ENCODE measurements around the gene MISFA.
"Not testable (repeated sequence)": the region's sequence is repeated elsewhere in the genome, so short reads cannot be mapped to it uniquely, and the experiment has no call there.

The MISFA gene

GRCh38 chr11:18599739-18600230, at the start of gene MISFA:
Gene MISFA, plus strand, starts transcription at chr11:18599789. Its CDS starts 140 bp downstream, at chr11:18599929.
- no peak for DNase-seq (ENCODE audit: low read depth)

- no peak for DNase-seq (ENCODE audit: low read depth)
Measured at GRCh38 chr11:18563090-18563730, 36.4 kb upstream of the MISFA start.

DNA sequence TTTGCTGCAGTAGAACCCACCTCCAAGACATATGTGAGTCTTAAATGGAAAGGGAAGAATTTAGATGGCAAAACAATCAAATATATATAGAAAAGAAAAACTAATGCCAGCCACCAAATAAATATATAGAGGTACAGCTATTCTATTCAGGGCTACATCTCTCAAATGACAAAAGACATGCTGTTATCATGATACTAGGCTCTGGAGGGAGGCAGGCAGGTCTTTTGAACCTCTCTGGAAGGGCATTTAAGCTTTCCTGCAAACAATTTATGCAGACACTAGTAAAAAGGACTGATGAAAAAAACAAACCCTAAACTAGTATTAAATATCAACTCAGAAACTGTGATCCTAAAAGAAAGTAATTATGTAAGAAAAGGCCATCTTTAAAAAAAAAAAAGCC, 35.4 kb upstream of the MISFA start:
- no peak for DNase-seq (ENCODE audit: low read depth)

DNA sequence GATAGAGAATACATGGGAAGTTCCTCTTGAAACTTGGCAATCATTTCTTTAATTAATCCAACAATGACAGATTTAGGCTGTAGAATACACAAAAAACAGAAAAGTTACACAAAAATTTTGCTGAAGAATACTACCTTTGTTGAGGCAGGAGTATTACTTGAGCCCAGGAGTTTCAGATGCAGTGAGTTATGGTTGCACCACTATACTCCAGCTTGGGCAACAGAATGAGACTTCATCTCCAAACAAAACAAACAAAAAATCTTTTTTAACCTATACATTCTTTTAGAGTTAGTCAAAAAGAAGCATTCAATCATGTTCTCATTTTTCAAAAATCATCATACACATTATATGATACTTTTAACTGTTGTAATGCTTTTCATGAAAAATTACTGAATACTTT, 33.2 kb upstream of the MISFA start:
- DNase-seq (ENCODE audit: low read depth): no peak

DNA sequence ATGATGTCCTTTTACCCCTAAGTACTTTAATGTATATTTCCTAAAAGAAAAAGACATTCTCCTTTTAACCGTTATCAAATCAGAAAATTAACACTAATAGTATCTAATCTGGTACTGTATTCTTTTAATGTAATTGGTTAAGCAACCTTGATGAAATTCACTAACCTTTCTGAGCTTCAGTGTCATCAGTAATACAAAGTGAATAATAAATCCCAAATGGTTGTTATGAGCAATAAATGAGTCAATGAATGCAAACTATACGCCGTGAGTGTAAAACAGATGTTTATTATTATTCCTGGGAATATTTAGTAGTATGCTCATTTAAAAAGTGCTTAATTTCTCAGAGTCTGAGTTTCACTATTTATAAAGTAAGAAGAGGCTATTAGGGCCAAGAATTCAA, 32.5 kb upstream of the MISFA start:
- no peak for DNase-seq (ENCODE audit: low read depth)

DNA sequence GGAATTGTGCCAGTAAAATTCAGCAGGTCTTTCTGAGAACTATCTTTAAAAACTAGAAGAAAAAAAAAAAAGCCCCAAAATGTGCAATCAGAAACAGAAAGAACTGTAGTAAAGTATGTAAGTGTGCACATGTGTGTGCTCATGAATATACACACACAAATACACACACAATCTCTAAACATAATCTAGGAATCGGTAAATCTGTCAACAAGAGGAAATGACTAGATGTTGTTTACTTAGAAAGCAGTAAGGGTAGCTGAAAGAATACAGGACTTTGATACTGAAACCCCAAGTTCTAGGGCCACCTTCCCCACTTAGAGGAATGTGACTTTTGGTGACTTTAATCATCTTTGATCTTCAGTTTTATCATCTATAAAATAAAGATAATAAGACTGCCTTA, 24.2 kb upstream of the MISFA start:
- DNase-seq (ENCODE audit: low read depth): no peak

DNA sequence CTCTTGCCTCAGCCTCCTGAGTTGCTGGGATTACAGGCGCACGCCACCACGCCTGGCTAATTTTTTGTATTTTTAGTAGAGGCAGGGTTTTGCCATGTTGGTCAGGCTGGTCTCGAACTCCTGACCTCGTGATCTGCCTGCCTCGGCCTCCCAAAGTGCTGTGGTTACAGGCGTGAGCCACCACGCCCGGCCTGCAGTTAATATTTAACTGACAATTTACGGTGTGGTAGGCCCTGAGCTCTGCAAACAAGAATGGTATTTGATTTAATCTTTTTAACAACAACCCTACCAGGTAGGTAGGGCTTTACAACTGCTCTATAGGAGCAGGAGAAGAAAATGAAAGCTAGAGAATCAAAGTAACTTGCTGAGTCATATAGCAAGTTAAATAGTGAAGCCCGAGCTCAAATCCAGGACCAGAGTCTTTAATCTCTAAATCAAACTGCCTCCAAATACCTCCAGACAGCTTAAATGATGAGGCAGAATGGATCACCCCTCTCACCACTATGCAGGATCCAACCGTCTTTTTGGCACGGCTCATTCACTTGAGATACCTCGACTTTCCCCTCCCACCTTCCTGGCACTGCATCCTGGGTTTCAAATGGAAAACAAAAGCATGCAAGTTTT, 20.5 kb upstream of the MISFA start:
- no peak for DNase-seq (ENCODE audit: low read depth)

GRCh38 chr11:18580113-18580766, 19.3 kb upstream of the MISFA start:
- no peak for DNase-seq (ENCODE audit: low read depth)

DNA sequence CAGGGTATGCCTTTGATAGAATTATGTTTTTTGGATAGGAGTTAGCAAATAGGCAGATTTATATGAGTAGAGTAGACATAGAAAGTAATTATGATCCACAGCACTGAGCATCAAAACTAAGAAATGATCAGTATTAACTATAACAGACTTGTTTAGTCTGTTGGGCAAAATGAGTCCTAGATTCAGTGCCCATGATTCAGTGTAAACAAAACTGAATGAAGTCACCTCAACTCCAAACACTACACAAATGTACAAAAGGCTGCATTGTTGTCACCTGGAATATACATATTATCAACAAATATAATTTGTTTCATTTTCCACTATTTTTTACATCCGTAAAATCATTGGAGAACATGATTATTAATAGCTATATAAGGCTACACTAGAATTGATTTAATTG, 17.8 kb upstream of the MISFA start:
- no peak for DNase-seq (ENCODE audit: low read depth)

DNA sequence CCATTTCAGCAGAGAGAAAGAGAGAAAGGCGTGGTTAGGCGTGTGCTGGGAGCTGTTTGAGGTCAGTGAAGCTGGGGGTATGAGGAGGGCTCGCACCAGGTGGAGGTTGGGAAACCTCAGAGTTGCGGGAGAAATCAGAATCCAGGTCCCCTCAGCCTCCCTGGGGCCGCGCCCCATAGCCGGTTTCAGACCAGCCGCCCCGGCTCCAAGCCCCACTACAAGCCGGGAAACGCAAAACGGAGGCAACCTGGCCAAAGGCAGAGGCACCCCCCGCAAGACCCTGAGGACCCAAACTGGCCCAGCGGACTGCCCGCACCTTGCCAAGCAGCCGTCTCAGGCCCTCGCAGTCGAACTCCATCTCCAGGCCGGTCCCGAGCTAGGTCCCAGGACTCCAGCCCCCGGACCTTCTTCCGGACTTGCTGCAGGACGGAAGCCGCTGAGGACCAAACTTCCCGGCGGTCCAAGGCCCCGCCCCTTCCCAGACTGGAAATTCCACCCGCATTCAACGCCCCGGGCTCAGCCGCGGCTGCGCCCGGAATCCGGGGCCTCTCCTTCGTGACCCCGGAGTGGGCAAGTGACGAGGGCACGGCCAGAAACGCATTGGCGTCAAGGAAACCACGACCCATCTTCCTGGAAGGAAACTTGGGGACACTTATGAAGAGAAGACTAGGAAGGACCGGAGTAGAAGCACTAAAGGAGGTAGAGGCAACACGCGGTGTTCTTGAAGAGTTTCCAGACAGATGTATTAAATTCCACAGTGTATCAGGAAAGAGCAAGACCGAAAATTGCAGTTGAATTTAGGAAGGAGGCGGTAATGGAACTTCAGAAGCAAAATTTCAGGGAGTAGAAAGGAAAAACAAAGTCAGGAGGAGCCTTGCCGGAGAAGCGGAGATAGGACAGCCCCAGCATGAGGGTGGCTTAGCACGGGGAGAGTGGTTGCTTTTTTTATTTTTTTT, 11.0 kb upstream of the MISFA start, which contains the start of gene UEVLD:
UEVLD (minus strand) TSS at position 438 of the 956 bp plus-strand sequence; CDS start at position 358, 80 bp downstream.
- peak; percentile 23 for DNase-seq (ENCODE audit: low read depth)

DNA sequence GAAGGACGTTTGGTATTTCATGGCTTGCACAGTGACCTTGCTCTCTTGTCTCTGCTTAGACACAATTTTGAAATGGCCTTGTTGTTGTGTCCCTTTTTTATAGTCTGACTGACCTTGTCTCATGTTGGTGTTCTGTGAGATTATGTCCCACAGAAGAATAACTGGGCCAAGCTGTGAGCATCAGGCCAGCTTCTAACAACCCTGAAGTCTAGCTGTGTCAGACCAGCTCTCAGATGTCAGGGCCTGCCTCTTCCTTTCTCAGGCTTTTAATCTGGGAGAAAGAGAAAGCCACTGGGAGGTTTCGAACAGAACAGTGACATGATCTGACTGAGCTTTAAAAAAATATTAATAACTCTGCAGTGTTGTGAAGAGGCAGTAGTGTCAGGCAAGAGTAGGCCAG, 9.0 kb upstream of the MISFA start:
- DNase-seq (ENCODE audit: low read depth): no peak

DNA sequence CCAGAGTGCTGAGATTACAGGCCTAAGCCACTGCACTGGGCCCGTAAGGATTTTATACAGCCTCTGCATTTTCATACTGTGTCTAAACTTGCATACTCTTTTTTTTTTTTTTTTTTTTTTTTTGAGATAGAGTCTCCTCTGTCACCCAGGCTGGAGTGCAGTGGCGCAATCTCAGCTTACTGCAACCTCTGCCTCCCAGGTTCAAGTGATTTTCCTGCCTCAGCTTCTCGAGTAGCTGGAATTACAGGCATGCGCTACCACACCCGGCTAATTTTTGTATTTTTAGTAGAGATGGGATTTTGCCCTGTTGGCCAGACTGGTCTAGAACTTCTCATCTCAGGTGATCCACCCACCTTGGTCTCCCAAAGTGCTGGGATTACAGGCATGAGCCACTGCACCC, 5.5 kb upstream of the MISFA start:
- DNase-seq (ENCODE audit: low read depth): not testable (repeated sequence)

- no peak for DNase-seq (ENCODE audit: low read depth)
Measured at GRCh38 chr11:18594999-18595749, 4.4 kb upstream of the MISFA start.

- no peak for DNase-seq (ENCODE audit: low read depth)
Measured at GRCh38 chr11:18600915-18601569, 1.5 kb downstream of the MISFA start.

DNA sequence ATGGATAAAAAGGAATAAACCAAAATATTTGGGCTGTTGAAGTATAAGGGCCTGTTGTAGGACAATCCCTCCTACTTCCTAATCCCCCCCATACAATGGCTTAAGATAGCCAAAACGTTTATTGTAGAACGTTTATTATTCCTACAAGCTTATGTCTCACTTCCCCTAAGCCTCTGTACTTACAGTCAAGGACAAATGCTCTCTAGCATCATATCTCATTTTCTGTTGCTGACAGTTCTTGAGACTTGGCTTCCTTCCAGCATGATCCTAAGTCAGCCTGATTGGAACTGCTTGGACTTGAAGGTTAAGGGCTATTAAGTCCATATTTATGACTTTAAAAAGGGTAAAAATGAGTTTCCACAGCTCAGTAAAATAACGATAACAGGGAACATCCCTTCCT, 8.8 kb downstream of the MISFA start:
- DNase-seq (ENCODE audit: low read depth): no peak

GRCh38 chr11:18611196-18611595, 11.6 kb downstream of the MISFA start:
- no peak for DNase-seq (ENCODE audit: low read depth)

DNA sequence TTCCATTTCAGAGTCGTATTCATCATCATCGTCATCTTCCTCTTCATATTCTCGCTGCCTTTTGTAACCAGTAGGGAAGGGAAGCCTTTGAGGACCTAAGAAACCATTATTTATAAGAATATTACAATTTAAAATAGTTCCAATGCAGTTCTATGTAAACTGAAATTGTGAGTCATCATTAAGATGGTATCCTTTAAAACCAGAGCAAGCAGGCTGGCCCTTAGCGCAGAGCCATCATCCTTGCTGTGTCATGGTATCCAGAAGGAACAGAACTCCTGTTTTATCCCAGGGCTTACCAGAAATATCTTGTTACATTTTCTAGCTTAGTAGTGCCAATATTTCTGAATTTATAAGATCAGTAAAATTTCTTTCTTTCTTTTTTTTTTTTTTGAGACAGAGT, 12.8 kb downstream of the MISFA start:
- no peak for DNase-seq (ENCODE audit: low read depth)

- DNase-seq (ENCODE audit: low read depth): no peak
Measured at GRCh38 chr11:18614667-18615066, 15.1 kb downstream of the MISFA start.

DNA sequence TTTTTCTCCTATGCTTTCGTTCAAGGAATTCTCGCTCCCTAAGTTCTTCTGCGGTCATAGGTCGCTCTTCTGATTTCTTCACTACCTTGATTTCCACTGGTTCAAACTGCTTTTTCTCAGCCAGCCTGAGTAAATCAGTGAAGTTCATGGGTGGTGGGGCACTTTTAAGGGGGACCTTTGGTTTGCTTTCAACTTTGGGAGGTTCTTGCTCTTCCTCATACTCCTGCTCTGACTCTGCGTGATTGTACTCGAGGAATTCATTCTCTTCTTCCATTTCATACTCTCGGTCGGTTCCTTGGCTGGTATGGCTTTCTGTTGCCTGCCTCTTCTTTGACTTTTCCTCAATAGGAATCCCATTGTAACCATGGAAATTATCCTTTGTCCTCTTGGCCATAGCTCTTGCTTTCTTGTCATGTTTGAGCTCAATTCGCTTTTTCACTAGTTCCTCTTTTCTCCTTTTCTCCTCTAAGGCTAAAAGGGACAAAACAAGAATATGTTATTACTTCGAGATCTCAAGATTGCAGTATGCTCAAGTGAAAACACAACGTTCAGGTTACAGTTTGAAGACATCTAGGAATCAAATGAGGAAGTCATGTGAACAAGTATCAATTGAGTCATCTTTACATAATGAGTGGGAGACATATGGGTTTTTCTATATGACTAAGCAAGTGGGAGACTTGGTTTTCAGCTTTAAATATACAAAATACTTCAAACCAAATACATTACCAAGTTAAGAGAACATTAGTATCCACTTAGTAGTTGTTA, 16.2 kb downstream of the MISFA start:
- no peak for DNase-seq (ENCODE audit: low read depth)

Data from stimulated activated CD8-positive, alpha-beta memory T cell treated with anti-CD3 and anti-CD28 coated beads, Interleukin-15, amount 100 ng/mL, for 1 hour (primary cell).